ENCODE results near the gene CDH2.

The CDH2 gene

DNA sequence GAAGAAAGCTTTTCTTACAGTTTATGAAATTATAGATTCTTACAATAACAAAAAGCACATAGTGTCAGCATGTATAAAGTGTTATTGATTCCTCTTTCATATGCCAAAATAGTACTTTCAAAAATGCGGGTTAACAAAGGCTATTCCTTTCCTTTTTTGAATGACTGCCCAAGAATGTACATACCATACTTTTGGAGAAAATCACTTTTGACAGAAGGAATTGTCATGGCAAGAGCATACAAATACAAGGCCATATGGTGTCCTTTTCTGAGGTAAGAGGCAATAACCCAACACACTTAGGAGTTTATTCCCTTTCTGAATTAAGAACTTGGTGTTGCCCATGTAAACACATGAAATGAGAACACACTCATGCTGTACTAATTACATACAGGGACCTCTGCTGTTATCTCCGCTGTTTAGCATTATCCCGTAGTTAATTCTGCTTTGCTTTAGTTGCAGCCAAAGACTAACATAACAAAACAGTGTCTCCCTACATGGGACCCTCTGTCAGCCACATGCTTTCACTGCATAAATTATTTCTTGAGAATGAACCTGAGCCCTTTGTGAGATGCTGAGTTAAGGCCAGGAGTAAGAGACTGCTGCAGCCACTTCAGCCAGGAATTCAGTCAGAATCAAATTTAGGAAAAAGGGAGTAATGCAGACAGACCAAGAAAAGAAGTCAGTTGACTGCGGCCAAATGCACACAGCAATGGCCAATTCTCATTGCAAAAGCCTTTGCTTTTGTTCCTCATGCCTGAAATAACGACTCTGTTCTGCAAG, 67.0 kb downstream of the CDH2 start:
- TF ChIP-seq EZH2phosphoT487 (IDR thresholded peaks at IDR 0.05; ENCODE audit: low read depth) = no peak
- TF ChIP-seq, protein P1, sequence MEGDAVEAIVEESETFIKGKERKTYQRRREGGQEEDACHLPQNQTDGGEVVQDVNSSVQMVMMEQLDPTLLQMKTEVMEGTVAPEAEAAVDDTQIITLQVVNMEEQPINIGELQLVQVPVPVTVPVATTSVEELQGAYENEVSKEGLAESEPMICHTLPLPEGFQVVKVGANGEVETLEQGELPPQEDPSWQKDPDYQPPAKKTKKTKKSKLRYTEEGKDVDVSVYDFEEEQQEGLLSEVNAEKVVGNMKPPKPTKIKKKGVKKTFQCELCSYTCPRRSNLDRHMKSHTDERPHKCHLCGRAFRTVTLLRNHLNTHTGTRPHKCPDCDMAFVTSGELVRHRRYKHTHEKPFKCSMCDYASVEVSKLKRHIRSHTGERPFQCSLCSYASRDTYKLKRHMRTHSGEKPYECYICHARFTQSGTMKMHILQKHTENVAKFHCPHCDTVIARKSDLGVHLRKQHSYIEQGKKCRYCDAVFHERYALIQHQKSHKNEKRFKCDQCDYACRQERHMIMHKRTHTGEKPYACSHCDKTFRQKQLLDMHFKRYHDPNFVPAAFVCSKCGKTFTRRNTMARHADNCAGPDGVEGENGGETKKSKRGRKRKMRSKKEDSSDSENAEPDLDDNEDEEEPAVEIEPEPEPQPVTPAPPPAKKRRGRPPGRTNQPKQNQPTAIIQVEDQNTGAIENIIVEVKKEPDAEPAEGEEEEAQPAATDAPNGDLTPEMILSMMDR (IDR thresholded peaks at IDR 0.05; ENCODE audit: low read depth, low read length) = no peak
- H3K4me2 ChIP-seq (ENCODE audit: low read length) = no peak overlapping the region
- H3K9me3 ChIP-seq (ENCODE audit: insufficient read depth, low read length) = no peaks in the 10 kb centered on the region
- H3K27ac ChIP-seq (ENCODE audit: low read length) = no peak overlapping the region
- no peak overlapping the region for H2AFZ ChIP-seq (ENCODE audit: low read depth, low read length)
- H3K36me3 ChIP-seq (replicated peaks; ENCODE audit: low read depth, low read length) = no peaks in the 10 kb centered on the region
- no peaks in the 10 kb centered on the region for H3K27me3 ChIP-seq (ENCODE audit: low read depth, low read length)
- no peak overlapping the region for H3K4me3 ChIP-seq (ENCODE audit: low read length)
- H4K20me1 ChIP-seq (ENCODE audit: insufficient read depth, low read length) = no peaks in the 10 kb centered on the region
- no peak overlapping the region for H3K9ac ChIP-seq (ENCODE audit: low read length)
- no peaks in the 10 kb centered on the region for H3K4me1 ChIP-seq (ENCODE audit: low read length)
- no peaks in the 10 kb centered on the region for H3K79me2 ChIP-seq (ENCODE audit: low read length)

DNA sequence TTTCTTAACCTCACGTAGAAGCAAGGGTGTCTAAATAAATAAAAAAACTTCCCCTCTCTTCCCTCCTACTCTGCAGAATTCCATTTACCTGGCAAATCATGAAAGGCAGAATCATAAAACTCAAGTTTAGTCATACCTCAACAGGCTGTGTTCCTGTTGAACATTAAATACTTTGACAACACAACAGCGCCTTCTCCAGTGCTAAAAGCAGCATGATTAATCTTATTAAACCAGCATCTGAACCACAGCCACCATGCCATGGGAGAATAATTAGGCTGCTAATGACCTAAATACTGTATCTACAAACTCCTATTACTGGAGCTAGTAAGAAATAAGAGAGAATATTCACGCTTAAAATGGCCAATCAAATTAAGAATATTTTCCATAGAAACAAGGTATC, 68.1 kb downstream of the CDH2 start:
- no peak overlapping the region for H3K4me2 ChIP-seq (ENCODE audit: low read length)
- H2AFZ ChIP-seq (ENCODE audit: low read depth, low read length) = no peak overlapping the region
- TF ChIP-seq EZH2phosphoT487 (IDR thresholded peaks at IDR 0.05; ENCODE audit: low read depth) = no peak
- TF ChIP-seq, protein P1 (IDR thresholded peaks at IDR 0.05; ENCODE audit: low read depth, low read length) = peak; percentile 30
- H3K36me3 ChIP-seq (replicated peaks; ENCODE audit: low read depth, low read length) = no peaks in the 10 kb centered on the region
- H3K27me3 ChIP-seq (ENCODE audit: low read depth, low read length) = no peaks in the 10 kb centered on the region
- H3K9ac ChIP-seq (ENCODE audit: low read length) = no peak overlapping the region
- H3K79me2 ChIP-seq (ENCODE audit: low read length) = no peaks in the 10 kb centered on the region
- H4K20me1 ChIP-seq (ENCODE audit: insufficient read depth, low read length) = no peaks in the 10 kb centered on the region
- no peaks in the 10 kb centered on the region for H3K4me1 ChIP-seq (ENCODE audit: low read length)
- no peak overlapping the region for H3K27ac ChIP-seq (ENCODE audit: low read length)
- no peaks in the 10 kb centered on the region for H3K9me3 ChIP-seq (ENCODE audit: insufficient read depth, low read length)
- H3K4me3 ChIP-seq (ENCODE audit: low read length) = no peak overlapping the region

DNA sequence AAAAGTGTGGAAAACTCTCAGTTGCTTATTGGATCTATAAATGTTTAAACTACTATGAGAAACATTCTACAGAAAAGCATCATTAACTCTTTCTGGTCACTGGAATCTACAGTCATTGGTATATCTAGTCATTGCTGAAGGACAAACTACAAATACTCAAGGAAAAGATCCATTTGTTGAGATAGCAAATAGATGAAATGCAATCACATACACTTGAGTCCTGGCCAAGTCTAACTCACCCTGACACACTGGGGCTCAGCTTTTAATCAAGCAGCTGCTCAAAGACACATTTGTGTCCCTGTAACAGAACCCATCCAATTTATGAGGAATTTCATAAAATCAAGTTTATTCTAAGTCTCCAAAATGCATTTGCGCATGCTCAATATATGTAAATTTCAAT, 68.7 kb downstream of the CDH2 start:
- H3K27ac ChIP-seq (ENCODE audit: low read length) = no peak overlapping the region
- H3K27me3 ChIP-seq (ENCODE audit: low read depth, low read length) = no peaks in the 10 kb centered on the region
- H3K9ac ChIP-seq (ENCODE audit: low read length) = no peak overlapping the region
- no peaks in the 10 kb centered on the region for H3K4me1 ChIP-seq (ENCODE audit: low read length)
- no peak overlapping the region for H3K4me3 ChIP-seq (ENCODE audit: low read length)
- no peaks in the 10 kb centered on the region for H3K9me3 ChIP-seq (ENCODE audit: insufficient read depth, low read length)
- no peaks in the 10 kb centered on the region for H4K20me1 ChIP-seq (ENCODE audit: insufficient read depth, low read length)
- no peaks in the 10 kb centered on the region for H3K79me2 ChIP-seq (ENCODE audit: low read length)
- H3K36me3 ChIP-seq (replicated peaks; ENCODE audit: low read depth, low read length) = no peaks in the 10 kb centered on the region
- H3K4me2 ChIP-seq (ENCODE audit: low read length) = no peak overlapping the region
- TF ChIP-seq EZH2phosphoT487 (IDR thresholded peaks at IDR 0.05; ENCODE audit: low read depth) = no peak
- TF ChIP-seq, protein P1 (IDR thresholded peaks at IDR 0.05; ENCODE audit: low read depth, low read length) = no peak
- H2AFZ ChIP-seq (ENCODE audit: low read depth, low read length) = no peak overlapping the region

DNA sequence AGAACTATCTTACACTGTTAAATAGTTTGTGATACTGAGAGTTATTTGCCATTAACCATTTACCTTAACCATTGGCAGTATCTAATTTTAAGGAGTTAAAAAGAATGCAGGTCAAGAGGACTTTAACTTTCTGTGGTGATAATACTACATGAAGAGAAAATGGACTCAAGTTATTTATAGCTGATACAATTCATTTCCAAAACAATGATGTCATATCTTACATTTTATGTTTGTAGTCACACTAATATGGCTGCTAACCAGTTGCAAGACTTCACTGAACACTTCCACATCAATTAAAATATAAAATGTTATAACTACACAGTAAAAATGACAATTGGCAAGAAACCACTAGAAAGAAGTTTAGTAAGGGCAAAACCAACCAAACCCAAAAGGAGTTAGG, 77.7 kb downstream of the CDH2 start:
- Histone ChIP-seq H3K27ac (ENCODE audit: low read length) (no peak overlapping the region), H3K27me3 (ENCODE audit: low read depth, low read length) (no peaks in the 10 kb centered on the region), H4K20me1 (ENCODE audit: insufficient read depth, low read length) (no peaks in the 10 kb centered on the region), H3K9ac (ENCODE audit: low read length) (no peak overlapping the region), H3K4me1 (ENCODE audit: low read length) (no peaks in the 10 kb centered on the region), H2AFZ (ENCODE audit: low read depth, low read length) (no peak overlapping the region), H3K4me2 (ENCODE audit: low read length) (no peak overlapping the region), H3K36me3 (replicated peaks; ENCODE audit: low read depth, low read length) (no peaks in the 10 kb centered on the region), H3K79me2 (ENCODE audit: low read length) (no peaks in the 10 kb centered on the region), H3K9me3 (ENCODE audit: insufficient read depth, low read length) (no peaks in the 10 kb centered on the region), H3K4me3 (ENCODE audit: low read length) (no peak overlapping the region)
- TF ChIP-seq, protein P1 (IDR thresholded peaks at IDR 0.05; ENCODE audit: low read depth, low read length) = no peak
- no peak for TF ChIP-seq EZH2phosphoT487 (IDR thresholded peaks at IDR 0.05; ENCODE audit: low read depth)
